Thymus (tissue), 11 donors: ENCODE measurements around the gene ATF6. TPM values are rescaled to one million over a fixed set of nuclear protein-coding genes. Genes with fewer than 3 reads are reported as not detected.
A peak's percentile ranks its signal among the peaks of the same experiment; 100 is the strongest.

Experiments used
- DNase-seq, 9 donors: peaks; one replicate each; pipeline ENCODE4 v3.0.0-alpha.2; 2013; ENCODE audit warnings: low spot score in 9 of 9, low read depth in 6 of 9, missing footprints in 1 of 9
- H3K27ac ChIP-seq, 2 donors: one replicate each; pipeline ENCODE4 v1.5.1; 2013; ENCODE audit warnings: control low read depth in 1 of 2, low read depth in 1 of 2, low read length in 1 of 2, mild to moderate bottlenecking in 1 of 2, moderate library complexity in 1 of 2
- H3K27me3 ChIP-seq, 2 donors: one replicate each; pipeline ENCODE4 v1.5.1; 2013; ENCODE audit warnings: low read length in 1 of 2; ENCODE audit not compliant: control insufficient read depth in 2 of 2, insufficient read depth in 1 of 2
- H3K36me3 ChIP-seq, 2 donors: one replicate each; pipeline ENCODE4 v1.5.1; 2013; ENCODE audit warnings: low read length in 1 of 2, mild to moderate bottlenecking in 1 of 2, moderate library complexity in 1 of 2; ENCODE audit not compliant: control insufficient read depth in 2 of 2, insufficient read depth in 2 of 2
- H3K4me1 ChIP-seq, 2 donors: one replicate each; pipeline ENCODE4 v1.5.1; 2013; ENCODE audit warnings: low read length in 2 of 2; ENCODE audit not compliant: control insufficient read depth in 2 of 2, insufficient read depth in 2 of 2
- H3K4me3 ChIP-seq, 2 donors: one replicate each; pipeline ENCODE4 v1.5.1; 2013; ENCODE audit warnings: low read length in 2 of 2, control low read depth in 1 of 2, mild to moderate bottlenecking in 1 of 2
- H3K9me3 ChIP-seq, 2 donors: one replicate each; pipeline ENCODE4 v1.5.1; 2013; ENCODE audit warnings: low read length in 1 of 2, mild to moderate bottlenecking in 1 of 2; ENCODE audit not compliant: control insufficient read depth in 2 of 2, insufficient read depth in 1 of 2
- WGBS: extraction: QIAGEN DNeasy Blood & Tissue Kit; methylation state at CpG from one replicate; pipeline ENCODE4 v1.1.7; 2013; 5-methylcytosine and 5-hydroxymethylcytosine counted together
- polyA plus RNA-seq: library from polyadenylated mRNA; stranded (reverse); fragments of 200-250 nt; gene quantifications from one replicate; pipeline ENCODE4 v1.2.3, GENCODE V29; 2013
- total RNA-seq: library from RNA; stranded (reverse); fragments of 120-200 nt; gene quantifications from one replicate; pipeline ENCODE4 v1.2.4, GENCODE V29; 2013
- donor health status: healthy.

ATF6 gene
- total and polyA plus RNA-seq, 2 donors = 6.5 to 12.7 TPM

- DNase-seq = peak; percentile 26 to 81 (median 48)
- no peaks in the 10 kb centered on the region for H3K9me3 ChIP-seq
- no peaks in the 10 kb centered on the region for H3K36me3 ChIP-seq
- no peaks in the 10 kb centered on the region for H3K27me3 ChIP-seq
- H3K27ac ChIP-seq = peak overlapping the region; percentile 44 to 68
- no peak overlapping the region for H3K4me3 ChIP-seq
- 35% methylated on average over 6 of the region's 6 CpGs for WGBS
- H3K4me1 ChIP-seq = peaks cover 13 to 17% of the 10 kb centered on the region in 2 donors
Measured at GRCh38 chr1:161933592-161934588, 167.8 kb downstream of the ATF6 start.

- DNase-seq = peak in 3 of 9 donors; percentile 18 to 63 (median 33)
- Histone ChIP-seq H3K9me3 (no peaks in the 10 kb centered on the region), H3K4me1 (peaks cover 13 to 17% of the 10 kb centered on the region in 2 donors), H3K27me3 (no peaks in the 10 kb centered on the region), H3K27ac (peak overlapping the region in 1 of 2 donors; percentile 4), H3K4me3 (no peak overlapping the region), H3K36me3 (no peaks in the 10 kb centered on the region)
- 99% methylated on average over 1 of the region's 1 CpG for WGBS
Measured at GRCh38 chr1:161935264-161935663, 169.1 kb downstream of the ATF6 start.

- H3K9me3 ChIP-seq = no peaks in the 10 kb centered on the region
- H3K36me3 ChIP-seq = no peaks in the 10 kb centered on the region
- no peak overlapping the region for H3K4me3 ChIP-seq
- H3K27me3 ChIP-seq = no peaks in the 10 kb centered on the region
- no peak for DNase-seq
- peaks cover 13 to 17% of the 10 kb centered on the region in 2 donors for H3K4me1 ChIP-seq
- over 99% methylated on average over 2 of the region's 2 CpGs for WGBS
- H3K27ac ChIP-seq = no peak overlapping the region
Measured at GRCh38 chr1:161936786-161937185, 170.7 kb downstream of the ATF6 start.

- H3K4me3 ChIP-seq = no peak overlapping the region
Measured at GRCh38 chr1:161940866-161941591, 174.9 kb downstream of the ATF6 start.

GRCh38 chr1:161941726-161942436 is 175.8 kb downstream of the ATF6 start:
- 94% methylated on average over 8 of the region's 8 CpGs for WGBS
- Histone ChIP-seq H3K36me3 (peaks cover 3 to 7% of the 10 kb centered on the region in 2 donors), H3K4me3 (no peak overlapping the region), H3K27me3 (no peaks in the 10 kb centered on the region), H3K4me1 (no peaks in the 10 kb centered on the region), H3K9me3 (no peaks in the 10 kb centered on the region), H3K27ac (no peak overlapping the region)
- no peak for DNase-seq

More at GRCh38 chr1:161940866-161941591, 174.9 kb downstream of the ATF6 start:
- Histone ChIP-seq H3K4me1 (no peaks in the 10 kb centered on the region), H3K27me3 (no peaks in the 10 kb centered on the region), H3K27ac (no peak overlapping the region), H3K9me3 (no peaks in the 10 kb centered on the region), H3K36me3 (peaks cover 3 to 7% of the 10 kb centered on the region in 2 donors)
- no peak for DNase-seq
- 84% methylated on average over 3 of the region's 3 CpGs for WGBS

GRCh38 chr1:161943737-161944136 is 177.6 kb downstream of the ATF6 start:
- DNase-seq = no peak
- H3K4me3 ChIP-seq = no peak overlapping the region
- 97% methylated on average over 1 of the region's 1 CpG for WGBS
- H3K36me3 ChIP-seq = peaks cover 3 to 7% of the 10 kb centered on the region in 2 donors
- H3K27ac ChIP-seq = no peak overlapping the region
- H3K4me1 ChIP-seq = no peaks in the 10 kb centered on the region
- no peaks in the 10 kb centered on the region for H3K9me3 ChIP-seq
- H3K27me3 ChIP-seq = no peaks in the 10 kb centered on the region

- Histone ChIP-seq H3K36me3 (peaks cover 3 to 7% of the 10 kb centered on the region in 2 donors), H3K27ac (no peak overlapping the region), H3K4me1 (no peaks in the 10 kb centered on the region), H3K9me3 (no peaks in the 10 kb centered on the region), H3K4me3 (no peak overlapping the region), H3K27me3 (no peaks in the 10 kb centered on the region)
- no peak for DNase-seq
- WGBS = 97% methylated on average over 2 of the region's 2 CpGs
Measured at GRCh38 chr1:161944381-161944780, 178.3 kb downstream of the ATF6 start.

GRCh38 chr1:161945306-161946060 is 179.4 kb downstream of the ATF6 start:
- Histone ChIP-seq H3K27ac (no peak overlapping the region), H3K27me3 (no peaks in the 10 kb centered on the region), H3K36me3 (peaks cover 3 to 7% of the 10 kb centered on the region in 2 donors), H3K4me1 (no peaks in the 10 kb centered on the region), H3K9me3 (no peaks in the 10 kb centered on the region), H3K4me3 (no peak overlapping the region)
- no peak for DNase-seq
- WGBS = over 99% methylated on average over 3 of the region's 3 CpGs
